ENCODE measurements around the gene NBEAL2. TPM values are rescaled to one million over a fixed set of nuclear protein-coding genes. Genes with fewer than 3 reads are reported as not detected.

Gene NBEAL2
- total and polyA plus RNA-seq, 10 of the 15 experiments (the other 5 are each of a cell fraction or from before 2014, with no cell fraction given), result 0.07 to 127 (median 29.4) TPM

DNA sequence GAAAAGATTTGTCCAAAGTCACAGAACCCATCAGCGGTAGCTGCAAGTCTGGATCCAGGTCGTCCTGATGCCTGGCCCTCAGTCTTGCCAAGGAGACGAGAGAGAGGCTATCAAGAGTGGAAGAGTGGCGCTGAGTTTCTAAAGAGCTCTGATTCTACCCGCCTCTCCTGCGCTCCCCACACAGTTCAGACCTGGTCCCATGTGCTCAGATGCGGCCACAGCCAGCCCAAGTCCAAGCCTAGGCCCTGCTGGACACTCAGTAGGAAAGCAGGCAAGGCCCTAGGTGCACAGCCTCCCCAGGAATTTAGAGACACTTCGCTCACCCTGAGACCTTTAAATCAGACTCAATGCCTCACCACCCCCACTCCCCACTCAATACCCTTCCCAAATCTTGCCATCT is 35.3 kb upstream of the NBEAL2 start:
- 90% methylated on average over 8 of the region's 8 CpGs for WGBS (ENCODE audit: insufficient coverage, insufficient replicate concordance, low lambda C conversion rate, missing lambda C conversion rate)
- H3K79me2 ChIP-seq (ENCODE audit: control insufficient read depth, insufficient read depth, low read length), result peaks cover 89% of the 10 kb centered on the region
- peaks cover 6% of the 10 kb centered on the region; the same call in 1 of the 2 replicates for H4K20me1 ChIP-seq (ENCODE audit: control insufficient read depth, insufficient read depth)
- H3K4me3 ChIP-seq, result no peak overlapping the region
- no peaks in the 10 kb centered on the region; the same call in 2 of the 3 replicates for H3K9me3 ChIP-seq (replicated peaks; ENCODE audit: control insufficient read depth, insufficient read depth, low read length)
- H3K27me3 ChIP-seq (replicated peaks in 1 of 2; ENCODE audit: control insufficient read depth in 2 of 2, insufficient read depth in 2 of 2, low read length in 1 of 2), result no peaks in the 10 kb centered on the region
- RAD21 ChIA-PET (ENCODE audit: unreplicated experiment), result interaction anchor here (0.9 to 1.8 kb wide), 3 partner anchors 12 to 17 kb away, joined by 5 to 9 read pairs (median 6); no protein-coding TSS in a partner anchor
- POLR2A ChIA-PET, result interaction anchor here (0.6 to 5.2 kb wide), 5 partner anchors 12 to 438 kb away, joined by 3 to 44 read pairs (median 6); partner anchors contain the start of gene NBEAL2
- no peak overlapping the region; the same call in 1 of the 2 replicates for H3K27ac ChIP-seq (ENCODE audit: control insufficient read depth, insufficient read depth)
- no peak overlapping the region for H2AFZ ChIP-seq (ENCODE audit: control insufficient read depth, low read depth, low read length)
- no peak for FAIRE-seq
- CTCF ChIA-PET, result interaction anchor here (1.2 to 1.6 kb wide), 3 partner anchors 11 to 35 kb away, joined by 3 to 16 read pairs (median 4); no protein-coding TSS in a partner anchor
- H3K4me1 ChIP-seq (ENCODE audit: control insufficient read depth, insufficient read depth, low read length), result peaks cover 31% of the 10 kb centered on the region
- in situ Hi-C loops (cut with MboI), result no loop called here
- BruUV-seq (replicated peaks), result TSS peak; percentile 6
- SMC1A ChIA-PET (ENCODE audit: uncharacterized antibody, unreplicated experiment), result interaction anchor here (0.6 to 6.8 kb wide), 7 partner anchors 9 to 46 kb away, joined by 3 to 53 read pairs (median 3); partner anchors contain the start of gene CCDC12
- intact Hi-C loops (cut with micrococcal nuclease; ENCODE audit: unreplicated experiment), result no loop called here
- H3K36me3 ChIP-seq (ENCODE audit: control insufficient read depth in 2 of 2, insufficient read depth in 2 of 2, low read length in 1 of 2), result peaks cover 30 to 51% of the 10 kb centered on the region in 2 experiments
- DNase-seq (ENCODE audit: low read depth, low spot score), result no peak
- no peak overlapping the region for H3K9ac ChIP-seq (ENCODE audit: control insufficient read depth, insufficient read depth, low read length)
- no peak overlapping the region for H3K4me2 ChIP-seq (ENCODE audit: control insufficient read depth, insufficient read depth)
- ATAC-seq, result no peak; the same call in 2 of the 3 replicates
- TF ChIP-seq, protein P1, sequence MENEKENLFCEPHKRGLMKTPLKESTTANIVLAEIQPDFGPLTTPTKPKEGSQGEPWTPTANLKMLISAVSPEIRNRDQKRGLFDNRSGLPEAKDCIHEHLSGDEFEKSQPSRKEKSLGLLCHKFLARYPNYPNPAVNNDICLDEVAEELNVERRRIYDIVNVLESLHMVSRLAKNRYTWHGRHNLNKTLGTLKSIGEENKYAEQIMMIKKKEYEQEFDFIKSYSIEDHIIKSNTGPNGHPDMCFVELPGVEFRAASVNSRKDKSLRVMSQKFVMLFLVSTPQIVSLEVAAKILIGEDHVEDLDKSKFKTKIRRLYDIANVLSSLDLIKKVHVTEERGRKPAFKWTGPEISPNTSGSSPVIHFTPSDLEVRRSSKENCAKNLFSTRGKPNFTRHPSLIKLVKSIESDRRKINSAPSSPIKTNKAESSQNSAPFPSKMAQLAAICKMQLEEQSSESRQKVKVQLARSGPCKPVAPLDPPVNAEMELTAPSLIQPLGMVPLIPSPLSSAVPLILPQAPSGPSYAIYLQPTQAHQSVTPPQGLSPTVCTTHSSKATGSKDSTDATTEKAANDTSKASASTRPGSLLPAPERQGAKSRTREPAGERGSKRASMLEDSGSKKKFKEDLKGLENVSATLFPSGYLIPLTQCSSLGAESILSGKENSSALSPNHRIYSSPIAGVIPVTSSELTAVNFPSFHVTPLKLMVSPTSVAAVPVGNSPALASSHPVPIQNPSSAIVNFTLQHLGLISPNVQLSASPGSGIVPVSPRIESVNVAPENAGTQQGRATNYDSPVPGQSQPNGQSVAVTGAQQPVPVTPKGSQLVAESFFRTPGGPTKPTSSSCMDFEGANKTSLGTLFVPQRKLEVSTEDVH (IDR thresholded peaks at IDR 0.05; ENCODE audit: low read depth, partially characterized antibody), result no peak
- no peak for TF ChIP-seq FOXM1 (IDR thresholded peaks at IDR 0.05; ENCODE audit: low read depth, low read length)
- TF ChIP-seq IRF3 (IDR thresholded peaks at IDR 0.05), result no peak
- no peak for TF ChIP-seq YY1 (IDR thresholded peaks at IDR 0.05; ENCODE audit: low read depth, low read length)
- no peak for TF ChIP-seq SP1 (IDR thresholded peaks at IDR 0.05; ENCODE audit: low read depth, low read length)
- no peak for TF ChIP-seq TCF12 (IDR thresholded peaks at IDR 0.05; ENCODE audit: low read depth, low read length)
- no peak for TF ChIP-seq RAD21 (IDR thresholded peaks at IDR 0.05; ENCODE audit: insufficient read depth, low read depth, low read length)
- no peak for TF ChIP-seq RAD51 (IDR thresholded peaks at IDR 0.05)
- TF ChIP-seq BHLHE40 (IDR thresholded peaks at IDR 0.05; ENCODE audit: borderline replicate concordance in 1 of 2, low read depth in 2 of 2, low read length in 1 of 2), result no peak
- no peak for TF ChIP-seq YBX1 (IDR thresholded peaks at IDR 0.05)
- TF ChIP-seq SIN3A (IDR thresholded peaks at IDR 0.05; ENCODE audit: low read depth, low read length), result no peak
- no peak for TF ChIP-seq NFYA (IDR thresholded peaks at IDR 0.05; ENCODE audit: borderline replicate concordance, low read depth, low read length)
- TF ChIP-seq EGR1 (IDR thresholded peaks at IDR 0.05; ENCODE audit: borderline replicate concordance in 1 of 2, low read depth in 2 of 2, low read length in 2 of 2), result no peak
- no peak for TF ChIP-seq SMAD1 (IDR thresholded peaks at IDR 0.05; ENCODE audit: low read depth, partially characterized antibody)
- TF ChIP-seq EZH2 (IDR thresholded peaks at IDR 0.05; ENCODE audit: borderline replicate concordance, control insufficient read depth, low read depth, low read length), result no peak
- no peak for TF ChIP-seq CTCF (IDR thresholded peaks at IDR 0.05 in 2 of 3, conservative IDR thresholded peaks at IDR 0.05 in 1 of 3; ENCODE audit: control insufficient read depth in 2 of 3, extremely low read depth in 1 of 3, insufficient read depth in 1 of 3, low read depth in 3 of 3, low read length in 3 of 3)

Measured in GM12878 (cell line).